HG03103 (cell line): ENCODE results near the gene BSN.

Experiments
- ATAC-seq: cut with Tn5 transposase; IDR thresholded peaks from one replicate; pipeline ENCODE4 v1.9.1; 2021; ENCODE audit warnings: low read depth; ENCODE audit not compliant: unreplicated experiment

BSN gene, protein sequence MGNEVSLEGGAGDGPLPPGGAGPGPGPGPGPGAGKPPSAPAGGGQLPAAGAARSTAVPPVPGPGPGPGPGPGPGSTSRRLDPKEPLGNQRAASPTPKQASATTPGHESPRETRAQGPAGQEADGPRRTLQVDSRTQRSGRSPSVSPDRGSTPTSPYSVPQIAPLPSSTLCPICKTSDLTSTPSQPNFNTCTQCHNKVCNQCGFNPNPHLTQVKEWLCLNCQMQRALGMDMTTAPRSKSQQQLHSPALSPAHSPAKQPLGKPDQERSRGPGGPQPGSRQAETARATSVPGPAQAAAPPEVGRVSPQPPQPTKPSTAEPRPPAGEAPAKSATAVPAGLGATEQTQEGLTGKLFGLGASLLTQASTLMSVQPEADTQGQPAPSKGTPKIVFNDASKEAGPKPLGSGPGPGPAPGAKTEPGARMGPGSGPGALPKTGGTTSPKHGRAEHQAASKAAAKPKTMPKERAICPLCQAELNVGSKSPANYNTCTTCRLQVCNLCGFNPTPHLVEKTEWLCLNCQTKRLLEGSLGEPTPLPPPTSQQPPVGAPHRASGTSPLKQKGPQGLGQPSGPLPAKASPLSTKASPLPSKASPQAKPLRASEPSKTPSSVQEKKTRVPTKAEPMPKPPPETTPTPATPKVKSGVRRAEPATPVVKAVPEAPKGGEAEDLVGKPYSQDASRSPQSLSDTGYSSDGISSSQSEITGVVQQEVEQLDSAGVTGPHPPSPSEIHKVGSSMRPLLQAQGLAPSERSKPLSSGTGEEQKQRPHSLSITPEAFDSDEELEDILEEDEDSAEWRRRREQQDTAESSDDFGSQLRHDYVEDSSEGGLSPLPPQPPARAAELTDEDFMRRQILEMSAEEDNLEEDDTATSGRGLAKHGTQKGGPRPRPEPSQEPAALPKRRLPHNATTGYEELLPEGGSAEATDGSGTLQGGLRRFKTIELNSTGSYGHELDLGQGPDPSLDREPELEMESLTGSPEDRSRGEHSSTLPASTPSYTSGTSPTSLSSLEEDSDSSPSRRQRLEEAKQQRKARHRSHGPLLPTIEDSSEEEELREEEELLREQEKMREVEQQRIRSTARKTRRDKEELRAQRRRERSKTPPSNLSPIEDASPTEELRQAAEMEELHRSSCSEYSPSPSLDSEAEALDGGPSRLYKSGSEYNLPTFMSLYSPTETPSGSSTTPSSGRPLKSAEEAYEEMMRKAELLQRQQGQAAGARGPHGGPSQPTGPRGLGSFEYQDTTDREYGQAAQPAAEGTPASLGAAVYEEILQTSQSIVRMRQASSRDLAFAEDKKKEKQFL (N-terminal part only)

DNA sequence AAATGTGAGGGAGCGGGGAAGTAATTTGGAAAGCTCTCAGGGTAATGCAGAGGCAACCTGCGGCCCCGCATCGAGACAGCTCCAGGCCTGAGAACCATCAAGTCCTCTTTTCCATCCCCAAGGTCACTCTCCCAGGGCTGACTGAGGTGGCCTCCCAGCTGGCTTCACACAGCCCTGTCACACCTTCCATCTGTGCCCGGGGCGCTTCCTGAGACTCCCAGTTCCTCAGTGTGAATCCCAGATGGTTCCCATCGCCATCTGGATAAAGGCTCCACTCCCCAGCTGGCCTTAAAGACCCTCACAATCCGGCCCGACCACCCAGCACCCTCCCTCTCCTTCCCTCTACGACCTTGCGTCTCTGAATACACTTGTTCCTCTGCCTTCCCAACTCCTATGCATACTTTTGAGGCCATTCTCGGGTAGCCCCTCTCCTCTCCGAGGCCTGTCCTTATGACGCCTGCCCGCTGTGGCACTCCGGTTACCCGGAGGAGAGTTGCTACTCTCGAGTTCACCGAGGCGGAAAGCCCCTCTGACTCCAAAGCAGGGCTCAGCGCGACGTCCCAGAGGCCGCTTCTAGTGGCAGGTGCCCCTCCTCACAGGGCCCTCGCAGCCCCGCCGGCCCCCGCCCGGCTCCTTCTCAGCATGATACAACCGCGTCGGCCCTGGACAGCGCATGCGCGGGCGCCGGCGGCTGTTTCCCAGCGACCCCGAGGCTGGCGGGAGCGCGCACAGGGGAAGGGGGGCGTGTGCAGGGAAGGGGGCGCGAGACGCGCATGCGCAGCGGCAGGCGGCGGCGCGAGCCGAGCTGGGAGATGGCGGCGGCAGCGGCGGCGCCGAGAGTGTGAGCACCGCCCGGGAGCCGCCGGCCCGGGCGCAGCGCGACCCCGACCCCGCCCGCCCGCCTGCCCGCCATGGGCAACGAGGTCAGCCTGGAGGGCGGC is at the start of gene BSN:
Gene BSN (plus strand): TSS at position 786 of the 941 bp plus-strand sequence. CDS start 126 bp downstream, at position 912.
- peak; percentile 76 for ATAC-seq

DNA sequence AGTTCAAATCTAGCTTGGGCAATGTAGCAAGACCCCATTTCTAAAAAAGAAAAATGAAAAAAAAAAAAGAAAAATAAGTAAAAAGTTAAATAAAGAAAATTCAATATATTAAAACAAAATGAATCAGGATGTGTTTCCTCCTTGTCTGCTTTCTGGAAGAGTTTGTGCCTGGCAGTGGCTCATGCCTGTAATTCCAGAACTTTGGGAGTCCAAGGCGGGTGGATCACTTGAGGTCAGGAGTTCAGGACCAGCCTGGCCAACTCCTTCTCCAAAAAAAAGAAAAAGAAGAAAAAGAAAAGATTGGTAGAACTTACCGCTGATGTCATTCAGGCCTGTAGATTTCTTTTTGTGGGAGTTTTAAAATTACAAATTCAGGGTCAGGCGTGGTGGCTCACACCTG is 47.4 kb upstream of the BSN start:
- ATAC-seq, result no peak

DNA sequence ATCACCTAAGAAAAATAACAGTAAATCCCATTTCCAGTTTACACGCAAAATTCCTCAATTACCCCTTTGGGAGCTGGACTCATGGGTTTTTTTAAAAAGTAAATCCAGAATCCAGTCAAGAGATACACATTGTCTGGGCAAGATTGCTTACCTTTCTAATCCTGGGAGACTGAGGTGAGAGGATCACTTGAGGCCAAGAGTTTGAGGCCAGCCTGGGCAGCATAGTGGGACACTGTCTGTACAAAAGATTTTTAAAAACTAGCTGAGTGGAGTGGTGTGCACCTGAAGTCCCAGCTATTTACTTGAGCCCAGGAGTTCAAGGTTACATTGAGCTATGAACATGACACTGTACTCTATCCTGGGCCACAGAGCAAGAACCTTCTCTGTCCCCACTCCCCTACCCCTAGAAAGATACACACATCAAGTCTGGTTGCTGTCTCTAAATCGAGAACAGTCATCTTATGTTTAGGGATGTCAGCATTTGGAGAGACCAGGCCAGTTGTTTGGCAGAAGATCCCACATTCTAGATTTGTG is 45.2 kb upstream of the BSN start:
- ATAC-seq, result no peak

DNA sequence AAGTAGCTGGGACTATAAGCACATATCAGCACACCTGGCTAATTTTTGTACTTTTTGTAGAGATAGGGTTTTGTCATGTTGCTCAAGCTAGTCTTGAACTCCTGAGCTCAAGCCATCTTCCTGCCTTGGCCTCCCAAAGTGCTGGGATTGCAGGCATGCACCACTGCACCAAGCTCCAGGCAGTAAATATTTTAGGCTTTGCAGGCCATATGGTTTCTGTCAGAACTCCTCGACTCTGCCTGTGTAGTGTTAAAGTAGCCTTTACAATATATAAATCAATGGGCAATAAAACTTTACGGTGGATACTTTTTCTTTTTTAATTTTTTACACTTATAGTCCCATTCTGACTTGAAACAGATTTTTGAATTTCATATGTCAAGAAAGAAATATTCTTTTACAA is 42.6 kb upstream of the BSN start:
- ATAC-seq, result no peak

DNA sequence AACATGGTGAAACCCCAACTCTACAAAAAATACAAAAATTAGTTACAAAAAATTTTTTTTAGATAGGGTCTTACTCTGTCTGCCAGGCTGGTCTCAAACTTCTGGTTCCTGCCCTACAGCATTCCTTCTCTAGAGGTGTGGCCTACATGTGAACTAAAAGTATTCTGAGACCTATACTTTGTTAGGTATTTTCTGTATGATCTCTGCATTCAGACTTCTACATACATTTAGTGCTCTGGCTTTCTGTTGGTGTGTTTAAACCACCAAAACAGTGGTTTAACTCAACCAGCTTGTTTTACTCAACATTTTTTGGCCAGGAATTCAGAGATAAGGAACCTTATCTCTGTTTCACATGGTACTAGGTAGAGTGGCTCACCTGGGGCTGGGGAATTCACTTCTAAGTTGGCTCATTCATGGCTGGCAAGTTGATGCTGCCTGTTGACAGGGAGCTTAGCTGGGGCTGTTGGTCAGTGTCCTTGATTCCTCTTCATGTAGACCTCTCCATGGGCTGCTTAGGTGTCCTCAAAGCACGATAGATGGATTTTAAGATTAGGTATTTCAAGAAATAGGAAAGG is 41.4 kb upstream of the BSN start:
- no peak for ATAC-seq

DNA sequence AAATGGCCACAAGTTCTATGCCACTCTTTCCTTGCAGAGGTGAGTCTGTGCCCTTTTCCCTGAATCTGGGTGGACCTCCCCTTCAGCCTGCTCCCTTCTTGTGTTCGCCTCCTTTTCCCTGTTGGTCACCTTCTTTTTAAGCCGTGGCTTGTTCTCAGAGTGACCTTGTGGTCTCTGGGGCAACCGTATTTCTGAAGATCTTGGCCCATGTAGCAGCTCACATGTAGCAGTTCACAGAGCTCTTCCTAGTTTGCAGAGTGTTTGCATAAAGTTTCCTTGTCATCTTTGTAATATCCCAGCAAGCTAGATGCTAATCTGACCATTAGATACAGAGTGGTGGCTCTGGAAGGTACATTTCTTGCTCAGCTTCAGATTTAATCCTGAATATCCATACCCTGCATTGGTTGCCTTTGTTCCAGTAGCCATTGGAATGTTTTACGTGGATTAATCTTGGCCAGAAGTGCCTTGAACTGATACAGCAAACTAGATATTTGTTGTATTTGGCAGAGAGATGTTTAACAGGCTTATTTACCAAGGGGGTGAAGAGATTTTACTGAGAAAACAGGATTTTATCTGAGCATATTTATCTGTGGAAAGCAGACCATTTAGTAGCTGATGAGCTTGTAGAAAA is 40.7 kb upstream of the BSN start:
- no peak for ATAC-seq

DNA sequence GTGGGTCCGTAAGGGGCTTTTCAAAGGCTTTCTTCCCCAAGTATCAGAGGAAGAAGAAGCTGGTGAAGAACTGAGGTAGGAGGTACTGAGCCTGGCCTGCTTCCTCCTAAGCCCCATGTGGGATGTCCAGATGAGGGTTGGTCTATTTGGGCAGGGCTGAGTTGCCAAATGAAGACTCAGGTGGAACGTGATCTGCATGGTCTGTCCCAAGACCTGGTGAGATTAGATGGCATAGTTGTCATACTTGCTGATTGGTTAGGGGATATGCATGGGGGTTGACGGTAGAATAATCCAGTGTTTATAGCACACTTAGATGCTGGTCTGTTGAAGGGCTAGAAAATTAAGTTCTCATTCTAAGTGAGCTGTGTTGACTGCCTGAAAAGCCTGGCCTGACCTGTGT is 36.3 kb upstream of the BSN start:
- ATAC-seq, result no peak

DNA sequence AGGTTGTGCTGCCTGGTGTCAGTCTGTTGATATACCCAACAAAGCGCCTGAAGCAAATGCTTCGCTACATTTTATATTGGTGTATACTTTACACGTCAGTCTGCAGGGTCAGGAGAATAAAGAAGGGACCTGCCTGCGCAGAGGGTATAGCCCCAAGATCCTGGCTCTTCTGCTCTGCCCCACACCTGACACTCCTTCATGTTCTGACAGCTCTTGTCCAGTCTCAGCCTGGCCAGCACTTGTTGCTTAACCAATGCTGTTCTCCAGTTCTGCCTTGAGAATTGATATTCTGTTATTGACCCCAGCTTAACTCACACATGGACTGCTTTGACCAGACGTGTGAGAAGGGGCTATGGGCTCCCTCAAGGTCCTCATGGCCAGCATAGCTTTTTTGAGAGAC is 35.8 kb upstream of the BSN start:
- no peak for ATAC-seq

DNA sequence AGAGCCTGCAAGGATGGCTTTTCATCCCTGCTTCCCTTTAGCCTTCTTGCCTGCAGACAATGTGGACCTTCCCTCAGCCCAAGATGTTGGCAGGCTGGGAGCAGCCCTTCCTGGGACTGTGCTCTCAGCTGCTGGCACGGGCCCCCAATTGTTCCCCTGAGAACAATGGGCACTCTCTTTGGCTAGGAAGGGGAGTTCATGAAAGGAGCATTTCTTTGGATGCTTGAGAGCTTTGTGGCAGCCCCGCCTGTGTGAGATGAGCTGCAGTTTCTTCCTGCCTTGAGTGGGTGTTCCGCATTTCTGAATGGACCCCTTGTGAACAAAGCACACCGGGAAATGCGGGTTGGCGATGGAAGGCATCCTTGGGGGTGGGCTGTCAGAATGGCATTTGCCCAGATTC is 35.0 kb upstream of the BSN start:
- ATAC-seq, result no peak

DNA sequence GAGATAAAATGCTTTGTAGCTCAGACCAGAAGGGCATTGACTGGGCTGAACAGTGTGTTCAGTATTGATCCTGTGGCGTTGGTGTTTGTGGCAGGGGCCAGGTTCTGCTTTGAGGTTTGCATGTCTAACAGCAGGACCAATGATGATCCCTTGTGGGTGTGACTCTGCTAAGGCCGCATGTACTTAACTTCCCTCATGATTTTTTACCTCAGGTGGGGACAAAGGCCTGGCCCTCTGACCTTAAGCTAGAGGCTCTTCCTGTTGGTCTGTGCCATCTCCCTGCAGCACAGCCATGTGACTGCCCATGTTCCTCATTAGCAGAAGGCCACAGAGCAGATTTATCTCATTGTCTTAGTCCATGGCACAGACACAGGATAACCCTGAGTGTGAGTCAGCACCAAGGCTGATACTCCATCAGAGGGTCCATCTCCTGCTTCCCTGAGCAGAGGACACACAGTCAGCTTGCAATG is 34.3 kb upstream of the BSN start:
- no peak for ATAC-seq

DNA sequence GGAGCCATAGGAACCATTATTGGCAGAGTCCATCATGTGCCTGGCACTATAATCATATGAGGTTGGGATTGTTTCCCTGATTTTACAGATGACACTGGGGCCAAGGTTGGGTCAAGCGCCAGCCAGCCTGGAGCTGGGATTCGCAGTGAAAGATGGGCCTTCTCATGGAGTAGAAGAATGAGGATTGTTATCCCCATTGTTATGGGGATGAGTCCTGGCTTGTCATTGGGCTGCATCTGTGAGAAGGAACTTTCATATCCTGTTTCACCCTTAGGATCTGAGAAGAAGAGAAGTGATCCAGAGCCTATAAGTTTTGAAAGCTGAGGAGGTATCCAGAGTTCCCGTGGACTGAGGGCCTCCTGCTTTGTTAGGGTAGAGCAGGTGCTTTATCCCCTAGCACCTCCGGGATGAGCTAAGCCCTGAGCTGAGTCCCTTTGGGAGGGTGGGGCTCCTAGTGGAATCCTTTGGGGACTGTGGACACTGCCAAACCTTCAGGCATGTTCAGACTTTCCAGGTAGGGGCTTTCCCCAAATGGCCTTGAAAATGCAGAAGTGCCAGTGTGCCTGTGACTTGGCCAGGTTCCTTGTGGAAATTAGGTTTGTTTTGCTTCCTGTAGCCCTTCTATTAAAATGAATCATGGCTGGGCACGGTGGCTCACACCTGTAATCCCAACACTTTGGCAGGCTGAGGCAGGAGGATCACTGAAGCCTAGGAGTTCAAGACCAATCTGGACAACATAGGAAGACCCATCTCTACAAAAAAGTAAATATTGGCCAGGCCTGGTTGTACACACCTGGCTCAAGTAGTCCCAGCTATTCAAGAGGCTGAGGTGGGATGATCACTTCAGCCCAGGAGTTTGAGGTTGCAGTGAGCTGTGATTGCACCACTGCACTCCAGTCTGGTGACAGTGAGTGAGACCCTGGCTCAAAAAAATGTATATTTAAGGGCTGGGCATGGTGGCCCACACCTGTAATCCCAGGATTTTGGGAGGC is 30.2 kb upstream of the BSN start:
- ATAC-seq, result no peak

DNA sequence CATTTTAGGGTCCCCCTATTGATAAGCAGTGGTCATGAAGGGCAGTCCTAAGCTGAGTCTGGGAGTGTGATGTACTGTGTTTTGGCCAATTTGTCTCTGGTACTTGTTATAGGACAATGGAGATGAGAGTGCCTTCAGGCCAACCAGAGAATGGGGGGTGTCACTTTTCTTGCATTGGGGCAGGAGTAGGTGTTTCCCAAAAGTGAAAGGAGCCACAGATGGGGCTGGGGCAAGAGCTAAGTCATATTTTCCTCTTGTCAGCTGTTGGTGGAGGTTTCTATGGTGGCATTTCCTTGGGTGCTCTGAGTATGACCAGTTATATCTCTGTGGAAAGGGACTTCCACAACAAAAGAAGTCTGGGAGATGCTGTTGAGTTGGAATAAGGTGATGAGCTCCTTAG is 24.7 kb upstream of the BSN start:
- no peak for ATAC-seq

DNA sequence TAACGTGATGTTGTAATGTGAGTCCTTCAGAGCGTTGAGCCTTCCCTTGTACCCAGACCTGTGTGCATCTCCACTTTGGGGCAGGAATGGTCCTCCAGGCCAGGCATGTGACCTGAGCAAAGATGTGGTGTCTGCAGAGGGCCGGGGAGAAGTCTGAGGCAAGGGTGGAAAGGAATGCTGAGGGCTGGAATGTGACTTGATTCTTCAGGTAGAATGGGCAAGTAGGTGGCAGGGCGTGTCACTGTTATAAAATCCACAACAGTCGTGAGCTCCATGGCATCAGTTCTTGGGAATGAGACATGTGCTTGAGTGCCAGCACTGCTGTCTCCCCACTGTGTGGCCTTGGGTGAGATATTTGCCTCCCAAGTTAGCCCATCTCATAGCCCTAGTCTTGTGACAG is 24.0 kb upstream of the BSN start:
- no peak for ATAC-seq

DNA sequence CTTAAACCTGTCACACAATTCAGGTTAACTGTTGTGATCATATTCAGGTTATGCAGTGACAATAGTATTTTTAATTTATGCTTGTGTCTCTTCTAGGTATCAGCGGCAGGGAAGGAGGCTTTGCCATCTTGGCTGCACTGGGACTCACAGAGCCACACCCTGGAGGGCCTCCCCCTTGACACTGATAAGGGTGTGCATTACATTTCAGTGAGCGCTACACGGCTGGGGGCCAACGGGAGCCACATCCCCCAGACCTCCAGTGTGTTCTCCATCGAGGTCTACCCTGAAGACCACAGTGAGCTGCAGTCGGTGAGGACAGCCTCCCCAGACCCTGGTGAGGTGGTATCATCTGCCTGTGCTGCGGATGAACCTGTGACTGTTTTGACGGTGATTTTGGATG is 23.6 kb upstream of the BSN start:
- ATAC-seq, result no peak

DNA sequence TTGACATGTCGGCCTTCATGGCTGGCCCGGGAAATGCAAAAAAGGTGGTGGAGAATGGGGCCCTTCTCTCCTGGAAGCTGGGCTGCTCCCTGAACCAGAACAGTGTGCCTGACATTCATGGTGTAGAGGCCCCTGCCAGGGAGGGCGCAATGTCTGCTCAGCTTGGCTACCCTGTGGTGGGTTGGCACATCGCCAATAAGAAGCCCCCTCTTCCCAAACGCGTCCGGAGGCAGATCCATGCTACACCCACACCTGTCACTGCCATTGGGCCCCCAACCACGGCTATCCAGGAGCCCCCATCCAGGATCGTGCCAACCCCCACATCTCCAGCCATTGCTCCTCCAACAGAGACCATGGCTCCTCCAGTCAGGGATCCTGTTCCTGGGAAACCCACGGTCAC is 23.1 kb upstream of the BSN start:
- no peak for ATAC-seq

DNA sequence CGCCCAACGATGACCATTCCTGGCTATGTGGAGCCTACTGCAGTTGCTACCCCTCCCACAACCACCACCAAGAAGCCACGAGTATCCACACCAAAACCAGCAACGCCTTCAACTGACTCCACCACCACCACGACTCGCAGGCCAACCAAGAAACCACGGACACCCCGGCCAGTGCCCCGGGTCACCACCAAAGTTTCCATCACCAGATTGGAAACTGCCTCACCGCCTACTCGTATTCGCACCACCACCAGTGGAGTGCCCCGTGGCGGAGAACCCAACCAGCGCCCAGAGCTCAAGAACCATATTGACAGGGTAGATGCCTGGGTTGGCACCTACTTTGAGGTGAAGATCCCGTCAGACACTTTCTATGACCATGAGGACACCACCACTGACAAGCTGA is 22.6 kb upstream of the BSN start:
- ATAC-seq, result no peak

DNA sequence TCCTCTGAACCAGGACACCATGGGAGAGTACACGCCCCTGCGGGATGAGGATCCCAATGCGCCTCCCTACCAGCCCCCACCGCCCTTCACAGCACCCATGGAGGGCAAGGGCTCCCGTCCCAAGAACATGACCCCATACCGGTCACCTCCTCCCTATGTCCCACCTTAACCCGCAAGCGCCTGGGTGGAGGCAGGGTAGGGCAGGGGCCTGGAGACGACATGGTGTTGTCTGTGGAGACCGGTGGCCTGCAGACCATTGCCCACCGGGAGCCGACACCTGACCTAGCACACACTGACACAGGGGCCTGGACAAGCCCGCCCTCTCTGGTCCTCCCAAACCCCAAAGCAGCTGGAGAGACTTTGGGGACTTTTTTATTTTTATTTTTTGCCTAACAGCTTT is 21.2 kb upstream of the BSN start:
- ATAC-seq, result no peak
